GM19238 (cell line): ENCODE data around the gene PCK2.
"Not testable (repeated sequence)": the region's sequence is repeated elsewhere in the genome, so short reads cannot be mapped to it uniquely, and the experiment has no call there.

Experiments used
- DNase-seq: peaks from one replicate; pipeline ENCODE4 v3.0.0; 2011; ENCODE audit warnings: low spot score; ENCODE audit not compliant: insufficient read length

PCK2 gene

DNA sequence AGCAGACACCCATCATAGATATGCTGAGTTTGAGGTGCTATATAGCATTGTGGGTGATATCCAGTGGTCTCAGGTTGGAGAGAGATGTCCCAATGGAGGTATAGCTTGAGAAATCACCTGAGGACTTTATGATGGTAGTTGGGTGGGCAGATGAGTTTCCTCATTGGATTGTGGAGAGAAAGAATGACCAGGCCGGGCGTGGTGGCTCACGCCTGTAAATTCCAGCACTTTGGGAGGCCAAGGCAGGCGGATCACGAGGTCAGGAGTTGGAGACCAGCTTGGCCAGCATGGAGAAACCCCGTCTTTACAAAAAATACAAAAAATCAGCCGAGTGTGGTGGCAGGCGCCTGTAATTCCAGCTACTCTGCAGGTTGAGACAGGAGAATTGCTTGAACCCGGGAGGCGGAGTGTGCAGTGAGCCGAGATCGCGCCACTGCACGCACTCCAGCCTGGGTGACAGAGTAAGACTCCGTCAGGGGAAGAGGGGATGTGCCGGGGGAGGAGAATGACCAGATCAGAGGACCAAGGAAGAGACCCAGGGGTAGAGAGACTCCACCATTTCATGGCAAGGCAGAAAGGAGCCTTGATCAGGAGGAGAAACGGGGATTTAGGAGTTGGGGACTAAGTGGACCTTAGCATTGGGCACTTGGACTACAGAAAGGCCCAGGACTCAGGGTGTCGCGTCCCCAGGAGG is 757 bp upstream of the PCK2 start:
- no peak for DNase-seq

DNA sequence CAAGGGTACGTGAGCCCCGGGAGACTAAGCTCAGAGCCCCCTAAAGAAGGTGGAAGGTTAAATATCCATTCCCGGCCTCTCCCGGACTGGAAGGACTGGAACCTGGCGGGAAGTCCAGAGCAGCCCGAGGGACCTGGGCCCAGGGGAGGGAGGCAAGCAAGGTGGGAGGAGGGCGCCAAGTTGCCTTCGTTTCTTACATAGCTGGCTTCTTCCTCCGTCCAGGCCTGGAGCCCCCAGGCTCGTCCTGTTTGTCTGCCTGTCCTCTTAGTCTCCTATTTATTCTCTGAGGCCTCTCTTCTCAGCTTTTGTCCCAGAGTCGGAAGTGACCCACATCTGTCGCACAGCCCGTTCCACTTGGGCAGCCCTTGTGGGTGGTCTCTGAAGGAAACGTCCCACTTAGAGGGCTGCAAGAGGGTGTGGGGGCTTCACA is 745 bp downstream of the PCK2 start:
- DNase-seq, result no peak

- peak; percentile 92 for DNase-seq
Measured at GRCh38 chr14:24095271-24096068, 1.4 kb downstream of the PCK2 start.

- DNase-seq, result no peak
Measured at GRCh38 chr14:24096545-24097181, 2.6 kb downstream of the PCK2 start.

- no peak for DNase-seq
Measured at GRCh38 chr14:24098229-24098926, 4.3 kb downstream of the PCK2 start.

DNA sequence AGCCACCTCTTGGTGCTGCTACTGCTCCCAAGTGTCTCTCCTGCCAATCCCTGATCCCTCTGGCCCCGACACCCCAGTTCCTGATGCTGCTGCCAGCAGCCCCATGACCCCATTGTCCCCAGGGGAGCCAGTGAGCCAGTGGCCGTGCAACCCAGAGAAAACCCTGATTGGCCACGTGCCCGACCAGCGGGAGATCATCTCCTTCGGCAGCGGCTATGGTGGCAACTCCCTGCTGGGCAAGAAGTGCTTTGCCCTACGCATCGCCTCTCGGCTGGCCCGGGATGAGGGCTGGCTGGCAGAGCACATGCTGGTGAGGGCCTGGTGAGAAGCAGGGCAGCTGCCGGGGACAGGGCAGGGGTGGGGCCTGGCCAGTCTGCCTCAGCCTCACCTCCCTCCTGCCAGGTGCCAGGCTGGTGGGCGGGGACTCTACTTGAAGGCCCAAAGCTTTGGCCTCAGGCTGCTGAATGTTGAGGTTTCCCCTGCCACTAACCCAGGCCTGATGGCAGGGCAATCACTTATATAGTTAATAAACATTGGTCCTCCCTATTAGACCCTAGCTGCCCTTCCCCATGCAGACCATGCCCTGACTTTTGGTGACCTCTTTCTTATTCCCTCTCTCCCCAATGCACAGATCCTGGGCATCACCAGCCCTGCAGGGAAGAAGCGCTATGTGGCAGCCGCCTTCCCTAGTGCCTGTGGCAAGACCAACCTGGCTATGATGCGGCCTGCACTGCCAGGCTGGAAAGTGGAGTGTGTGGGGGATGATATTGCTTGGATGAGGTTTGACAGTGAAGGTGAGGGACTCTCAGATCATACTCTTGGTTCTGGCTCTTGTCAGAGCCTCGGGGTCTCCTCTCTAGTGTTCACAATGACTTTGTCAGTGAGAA is 5.1 kb downstream of the PCK2 start:
- no peak for DNase-seq

- no peak for DNase-seq
Measured at GRCh38 chr14:24100197-24100981, 6.3 kb downstream of the PCK2 start.

- DNase-seq, result no peak
Measured at GRCh38 chr14:24100982-24101494, 6.9 kb downstream of the PCK2 start.

GRCh38 chr14:24102357-24103048 is 8.4 kb downstream of the PCK2 start:
- DNase-seq, result no peak

GRCh38 chr14:24103451-24103850 is 9.3 kb downstream of the PCK2 start:
- DNase-seq, result no peak

GRCh38 chr14:24105609-24106239 is 11.6 kb downstream of the PCK2 start:
- not testable (repeated sequence) for DNase-seq

GRCh38 chr14:24106672-24107271 is 12.7 kb downstream of the PCK2 start:
- DNase-seq, result no peak

DNA sequence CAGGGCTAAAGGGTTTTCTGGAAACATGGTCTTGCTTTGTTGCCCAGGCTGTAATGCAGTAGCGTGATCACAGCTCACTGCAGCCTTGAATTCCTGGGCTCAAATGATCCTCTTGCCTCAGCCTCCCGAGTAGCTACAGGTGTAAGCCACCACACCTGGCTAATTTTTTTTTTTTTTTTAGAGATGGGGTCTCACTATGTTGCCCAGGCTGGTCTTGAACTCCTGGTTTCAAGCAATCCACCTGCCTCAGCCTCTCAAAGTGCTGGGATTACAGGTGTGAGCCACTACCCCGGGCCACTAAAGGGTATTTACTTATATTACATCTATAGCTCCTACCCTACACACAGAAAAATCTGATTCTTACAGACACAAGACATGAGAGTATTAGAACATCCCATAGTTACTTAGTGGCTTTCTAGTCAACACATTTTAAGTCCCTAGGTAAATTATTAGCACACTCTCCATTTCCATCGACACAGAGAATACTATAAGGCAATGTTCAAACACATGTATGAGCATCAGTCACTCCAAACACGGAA is 14.3 kb downstream of the PCK2 start:
- DNase-seq, result no peak

DNA sequence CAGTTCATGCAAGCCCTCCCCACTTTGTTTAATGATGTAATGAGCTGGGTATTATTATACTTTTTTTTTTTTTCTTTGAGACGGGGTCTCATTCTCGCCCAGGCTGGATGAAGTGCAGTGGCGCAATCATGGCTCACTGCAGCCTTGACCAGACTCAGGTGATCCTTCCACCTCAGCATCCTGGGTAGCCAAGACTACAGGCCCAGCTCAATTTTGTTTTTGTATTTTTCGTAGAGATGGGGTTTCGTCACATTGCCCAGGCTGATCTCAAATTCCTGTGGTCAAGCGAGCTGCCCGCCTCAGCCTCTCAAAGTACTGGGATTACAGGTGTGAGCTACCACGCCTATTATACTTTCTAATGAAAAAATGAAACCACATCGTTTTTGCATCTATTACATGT is 15.9 kb downstream of the PCK2 start:
- DNase-seq, result no peak

GRCh38 chr14:24110523-24110922 is 16.4 kb downstream of the PCK2 start:
- no peak for DNase-seq

GRCh38 chr14:24113379-24113800 is 19.3 kb downstream of the PCK2 start:
- DNase-seq, result no peak

- peak; percentile 61 for DNase-seq
Measured at GRCh38 chr14:24113801-24114531, 19.9 kb downstream of the PCK2 start.
